MM.1S (cell line): ENCODE results near the gene BCO1.

Experiments used
- DNase-seq: peaks from one replicate; pipeline ENCODE4 v3.0.0-alpha.2; 2015
- H2AFZ ChIP-seq: fragments of 300-600 bp; sonication (generic); 2 replicates; pipeline ENCODE4 v1.6.0; 2016; ENCODE audit warnings: antibody characterized with exemption, low read length
- H3F3A ChIP-seq: fragments of 300-600 bp; sonication (generic); 2 replicates; pipeline ENCODE4 v1.6.1; 2016; ENCODE audit warnings: mild to moderate bottlenecking, antibody characterized with exemption, low read length, moderate library complexity, mixed read lengths; ENCODE audit not compliant: insufficient read depth
- H3K27ac ChIP-seq: fragments of 300-600 bp; sonication (generic); 2 replicates; pipeline ENCODE4 v1.5.1; 2016; ENCODE audit warnings: mild to moderate bottlenecking, low read length
- H3K27me3 ChIP-seq: fragments of 300-600 bp; sonication (generic); replicated peaks from 2 replicates; pipeline ENCODE4 v1.6.0; 2016; ENCODE audit warnings: low read length; ENCODE audit not compliant: insufficient read depth
- H3K36me3 ChIP-seq: fragments of 300-600 bp; sonication (generic); replicated peaks from 2 replicates; pipeline ENCODE4 v1.6.1; 2016; ENCODE audit warnings: mild to moderate bottlenecking, low read length, mixed read lengths; ENCODE audit not compliant: insufficient read depth
- H3K4me1 ChIP-seq: fragments of 300-600 bp; sonication (generic); 2 replicates; pipeline ENCODE4 v1.6.1; 2016; ENCODE audit warnings: low read length, mixed read lengths
- H3K4me2 ChIP-seq: fragments of 300-600 bp; sonication (generic); 2 replicates; pipeline ENCODE4 v1.6.0; 2016; ENCODE audit warnings: low read depth, low read length
- H3K4me3 ChIP-seq: fragments of 300-600 bp; sonication (generic); 2 replicates; pipeline ENCODE4 v1.5.1; 2016; ENCODE audit warnings: low read length, mixed read lengths
- H3K79me2 ChIP-seq: fragments of 300-600 bp; sonication (generic); 2 replicates; pipeline ENCODE4 v1.6.1; 2016; ENCODE audit warnings: mixed run types, low read length, mixed read lengths
- H3K9ac ChIP-seq: fragments of 300-600 bp; sonication (generic); 2 replicates; pipeline ENCODE4 v1.6.1; 2016; ENCODE audit warnings: low read length, mixed read lengths
- H3K9me2 ChIP-seq: fragments of 300-600 bp; sonication (generic); replicated peaks from 2 replicates; pipeline ENCODE4 v1.6.1; 2016; ENCODE audit warnings: mild to moderate bottlenecking, low read length, mixed read lengths; ENCODE audit not compliant: insufficient read depth
- H3K9me3 ChIP-seq: fragments of 300-600 bp; sonication (generic); replicated peaks from 2 replicates; pipeline ENCODE4 v1.6.1; 2016; ENCODE audit warnings: mild to moderate bottlenecking, low read length, mixed read lengths; ENCODE audit not compliant: insufficient read depth
- H4K20me1 ChIP-seq: fragments of 300-600 bp; sonication (generic); 2 replicates; pipeline ENCODE4 v1.6.1; 2016; ENCODE audit warnings: mild to moderate bottlenecking, low read length, moderate library complexity, mixed read lengths; ENCODE audit not compliant: insufficient read depth
- CTCF ChIP-seq: fragments of 300-600 bp; sonication (generic); IDR thresholded peaks from 2 replicates; pipeline ENCODE4 v1.5.1; 2016; ENCODE audit warnings: antibody characterized with exemption, low read length, mixed read lengths
- EZH2 ChIP-seq: fragments of 300-600 bp; sonication (generic); optimal IDR thresholded peaks from 2 replicates; pipeline ENCODE3; 2017; ENCODE audit warnings: low read depth, mild to moderate bottlenecking, antibody characterized with exemption, low read length, mixed read lengths
- EZH2phosphoT487 ChIP-seq: fragments of 300-600 bp; sonication (generic); IDR thresholded peaks from 2 replicates; pipeline ENCODE4 v1.6.1; 2018; ENCODE audit warnings: antibody characterized with exemption, low read length

Gene BCO1

GRCh38 chr16:81242977-81243618 is 4.6 kb downstream of the BCO1 start:
- Histone ChIP-seq H4K20me1 (no peaks in the 10 kb centered on the region), H2AFZ (no peak overlapping the region)

GRCh38 chr16:81243942-81244341 is 5.5 kb downstream of the BCO1 start:
- Histone ChIP-seq H3F3A (no peaks in the 10 kb centered on the region), H3K36me3 (no peaks in the 10 kb centered on the region), H3K9me3 (no peaks in the 10 kb centered on the region), H3K4me3 (no peak overlapping the region), H3K4me2 (no peak overlapping the region), H3K9me2 (no peaks in the 10 kb centered on the region), H3K79me2 (no peaks in the 10 kb centered on the region), H3K9ac (no peak overlapping the region), H3K27me3 (no peaks in the 10 kb centered on the region), H4K20me1 (no peaks in the 10 kb centered on the region), H3K4me1 (no peaks in the 10 kb centered on the region), H3K27ac (no peak overlapping the region), H2AFZ (no peak overlapping the region)
- TF ChIP-seq CTCF (no peak), EZH2phosphoT487 (no peak), EZH2 (no peak)
- no peak for DNase-seq

More at GRCh38 chr16:81242977-81243618, 4.6 kb downstream of the BCO1 start:
- H3K4me3 ChIP-seq = no peak overlapping the region
- H3K36me3 ChIP-seq = no peaks in the 10 kb centered on the region
- H3K27ac ChIP-seq = no peak overlapping the region
- no peaks in the 10 kb centered on the region for H3K9me3 ChIP-seq
- H3F3A ChIP-seq = no peaks in the 10 kb centered on the region
- no peaks in the 10 kb centered on the region for H3K79me2 ChIP-seq
- H3K9ac ChIP-seq = no peak overlapping the region
- no peaks in the 10 kb centered on the region for H3K27me3 ChIP-seq
- no peaks in the 10 kb centered on the region for H3K9me2 ChIP-seq
- H3K4me1 ChIP-seq = no peaks in the 10 kb centered on the region
- TF ChIP-seq EZH2phosphoT487 = no peak
- TF ChIP-seq EZH2 = no peak
- no peak for TF ChIP-seq CTCF
- H3K4me2 ChIP-seq = no peak overlapping the region
- no peak for DNase-seq

DNA sequence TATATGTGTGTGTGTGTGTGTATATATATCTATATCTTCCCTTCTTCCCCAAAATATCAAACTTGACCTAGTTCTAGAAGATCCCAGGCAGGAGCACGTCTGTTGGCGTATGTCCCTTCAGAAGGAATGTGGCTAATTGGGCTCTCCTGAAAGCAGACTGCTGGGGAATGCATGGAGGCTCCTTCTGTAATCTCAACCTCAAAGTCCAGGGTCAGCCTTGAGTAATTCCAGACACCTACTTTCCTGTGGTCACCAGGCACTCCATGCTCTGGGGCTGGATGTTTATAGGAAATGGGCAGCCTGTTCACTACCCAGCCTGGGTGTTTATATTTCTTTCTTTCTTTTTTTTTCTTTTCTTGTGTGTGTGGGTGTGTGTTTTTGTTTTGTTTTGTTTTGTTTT is 13.4 kb downstream of the BCO1 start:
- H3K9me3 ChIP-seq = no peaks in the 10 kb centered on the region
- no peak overlapping the region for H2AFZ ChIP-seq
- H3K27ac ChIP-seq = no peak overlapping the region
- H3K4me3 ChIP-seq = no peak overlapping the region
- no peaks in the 10 kb centered on the region for H3F3A ChIP-seq
- H4K20me1 ChIP-seq = no peaks in the 10 kb centered on the region
- H3K4me1 ChIP-seq = no peaks in the 10 kb centered on the region
- no peaks in the 10 kb centered on the region for H3K9me2 ChIP-seq
- no peaks in the 10 kb centered on the region for H3K36me3 ChIP-seq
- TF ChIP-seq EZH2 = no peak
- TF ChIP-seq CTCF = no peak
- TF ChIP-seq EZH2phosphoT487 = no peak
- H3K79me2 ChIP-seq = no peaks in the 10 kb centered on the region
- no peak overlapping the region for H3K4me2 ChIP-seq
- no peaks in the 10 kb centered on the region for H3K27me3 ChIP-seq
- H3K9ac ChIP-seq = no peak overlapping the region
- no peak for DNase-seq
